ENCODE data around the gene TRERF1. TPM values are rescaled to one million over a fixed set of nuclear protein-coding genes. Genes with fewer than 3 reads are reported as not detected.

The TRERF1 gene
- total RNA-seq, 4 donors from 2014 or later, result 0.47 to 0.87 (median 0.50) TPM

DNA sequence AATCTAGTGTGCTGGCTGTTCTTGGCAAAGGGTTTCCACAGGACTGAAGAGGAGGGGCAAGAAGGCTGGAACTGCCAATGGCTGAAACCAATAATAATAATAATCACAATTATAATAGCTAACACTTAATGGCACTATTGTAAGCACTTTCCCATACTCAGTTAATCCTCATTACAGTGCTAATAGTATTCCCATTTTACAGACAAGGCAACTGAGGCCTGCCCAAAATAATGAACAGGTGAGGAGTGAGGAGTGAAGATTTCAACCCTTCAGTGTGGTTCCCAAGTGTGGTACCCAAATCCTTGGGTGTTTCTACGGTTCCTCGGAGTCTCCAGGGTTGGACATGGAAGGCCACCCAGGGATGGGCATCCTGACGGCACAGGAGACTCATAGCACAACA, 69.9 kb downstream of the TRERF1 start:
- Histone ChIP-seq H3K36me3 (no peaks in the 10 kb centered on the region), H3K27me3 (no peaks in the 10 kb centered on the region), H3K9me3 (no peaks in the 10 kb centered on the region), H3K4me1 (no peaks in the 10 kb centered on the region), H3K27ac (no peak overlapping the region), H3K4me3 (no peak overlapping the region)
- ATAC-seq (no peak), DNase-seq (no peak)
- intact Hi-C loops (cut with DNase I; ENCODE audit: low total_unique reads) (no loop called here), in situ Hi-C loops (cut with MboI; ENCODE audit: low sequenced_read_pairs in 4 of 4) (no loop called here)
- TF ChIP-seq POLR2A (IDR thresholded peaks at IDR 0.05), result no peak
- TF ChIP-seq, protein P1, sequence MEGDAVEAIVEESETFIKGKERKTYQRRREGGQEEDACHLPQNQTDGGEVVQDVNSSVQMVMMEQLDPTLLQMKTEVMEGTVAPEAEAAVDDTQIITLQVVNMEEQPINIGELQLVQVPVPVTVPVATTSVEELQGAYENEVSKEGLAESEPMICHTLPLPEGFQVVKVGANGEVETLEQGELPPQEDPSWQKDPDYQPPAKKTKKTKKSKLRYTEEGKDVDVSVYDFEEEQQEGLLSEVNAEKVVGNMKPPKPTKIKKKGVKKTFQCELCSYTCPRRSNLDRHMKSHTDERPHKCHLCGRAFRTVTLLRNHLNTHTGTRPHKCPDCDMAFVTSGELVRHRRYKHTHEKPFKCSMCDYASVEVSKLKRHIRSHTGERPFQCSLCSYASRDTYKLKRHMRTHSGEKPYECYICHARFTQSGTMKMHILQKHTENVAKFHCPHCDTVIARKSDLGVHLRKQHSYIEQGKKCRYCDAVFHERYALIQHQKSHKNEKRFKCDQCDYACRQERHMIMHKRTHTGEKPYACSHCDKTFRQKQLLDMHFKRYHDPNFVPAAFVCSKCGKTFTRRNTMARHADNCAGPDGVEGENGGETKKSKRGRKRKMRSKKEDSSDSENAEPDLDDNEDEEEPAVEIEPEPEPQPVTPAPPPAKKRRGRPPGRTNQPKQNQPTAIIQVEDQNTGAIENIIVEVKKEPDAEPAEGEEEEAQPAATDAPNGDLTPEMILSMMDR (IDR thresholded peaks at IDR 0.05 in 4 of 5, conservative IDR thresholded peaks at IDR 0.05 in 1 of 5), result no peak

DNA sequence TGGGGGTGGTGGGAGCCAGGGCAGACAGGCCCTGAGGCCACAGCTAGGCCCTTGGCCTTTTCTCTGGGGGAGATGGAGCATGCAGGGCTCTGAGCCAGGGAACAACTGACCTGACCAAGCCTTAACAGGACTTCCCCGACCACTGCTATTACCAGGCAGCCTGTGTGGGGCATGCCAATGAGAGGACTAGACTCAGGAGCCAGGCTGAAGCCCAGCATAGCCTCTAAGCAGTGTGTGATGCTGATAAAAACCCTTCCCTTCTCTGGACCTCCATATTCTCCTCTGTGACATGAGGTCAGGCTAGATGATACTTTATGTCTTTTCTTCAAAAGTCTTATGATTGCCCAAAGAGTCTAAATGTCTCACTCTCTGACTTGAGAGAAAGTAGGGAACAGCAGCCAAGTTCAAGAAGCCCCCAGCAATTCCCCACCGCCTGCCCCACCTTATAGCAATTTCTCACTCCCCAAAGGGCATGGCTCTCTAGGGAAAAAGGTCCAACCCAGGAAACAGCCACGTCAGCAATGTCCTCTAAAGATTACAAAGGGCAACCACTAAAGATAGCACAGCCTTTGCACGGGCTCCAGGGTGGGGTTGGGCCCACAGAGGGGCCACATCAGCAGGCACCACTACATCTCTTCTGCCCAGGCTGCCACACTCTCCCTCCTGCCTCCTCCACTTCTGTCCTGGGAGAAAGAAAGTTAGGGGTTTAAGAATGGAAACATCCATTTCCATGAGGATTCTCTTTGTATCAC, 71.3 kb downstream of the TRERF1 start:
- intact Hi-C loops (cut with DNase I; ENCODE audit: low total_unique reads) (no loop called here), in situ Hi-C loops (cut with MboI; ENCODE audit: low sequenced_read_pairs in 4 of 4) (no loop called here)
- ATAC-seq (no peak), DNase-seq (no peak)
- no peaks in the 10 kb centered on the region for H3K9me3 ChIP-seq
- H3K27ac ChIP-seq, result no peak overlapping the region
- H3K4me1 ChIP-seq, result no peaks in the 10 kb centered on the region
- TF ChIP-seq POLR2A (IDR thresholded peaks at IDR 0.05), result no peak
- TF ChIP-seq, protein P1 (IDR thresholded peaks at IDR 0.05 in 4 of 5, conservative IDR thresholded peaks at IDR 0.05 in 1 of 5), result no peak
- H3K36me3 ChIP-seq, result no peaks in the 10 kb centered on the region
- no peaks in the 10 kb centered on the region for H3K27me3 ChIP-seq
- no peak overlapping the region for H3K4me3 ChIP-seq

DNA sequence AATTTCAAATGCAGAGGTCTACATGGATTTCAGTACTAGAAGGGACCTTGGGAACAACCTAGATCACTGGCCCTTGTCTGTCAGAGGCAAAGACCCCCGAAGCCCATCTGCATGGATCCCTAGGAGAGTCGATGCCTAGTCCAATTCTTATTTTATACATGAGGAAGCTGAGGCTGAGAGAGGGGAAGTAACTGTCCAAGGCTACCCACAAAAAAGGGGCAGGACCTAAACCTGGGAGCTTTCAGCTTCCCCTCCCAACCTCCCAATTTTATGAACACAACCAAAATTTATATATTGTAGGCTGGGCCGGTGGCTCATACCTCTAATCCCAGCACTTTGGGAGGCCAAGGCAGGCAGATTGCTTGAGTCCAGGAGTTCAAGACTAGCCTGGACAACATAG, 73.2 kb downstream of the TRERF1 start:
- Histone ChIP-seq H3K4me3 (no peak overlapping the region), H3K27me3 (no peaks in the 10 kb centered on the region), H3K27ac (no peak overlapping the region), H3K36me3 (no peaks in the 10 kb centered on the region), H3K4me1 (no peaks in the 10 kb centered on the region), H3K9me3 (no peaks in the 10 kb centered on the region)
- intact Hi-C loops (cut with DNase I; ENCODE audit: low total_unique reads) (no loop called here), in situ Hi-C loops (cut with MboI; ENCODE audit: low sequenced_read_pairs in 4 of 4) (no loop called here)
- TF ChIP-seq, protein P1 (IDR thresholded peaks at IDR 0.05 in 4 of 5, conservative IDR thresholded peaks at IDR 0.05 in 1 of 5), result no peak
- TF ChIP-seq POLR2A (IDR thresholded peaks at IDR 0.05), result no peak
- no peak for DNase-seq
- ATAC-seq, result no peak

DNA sequence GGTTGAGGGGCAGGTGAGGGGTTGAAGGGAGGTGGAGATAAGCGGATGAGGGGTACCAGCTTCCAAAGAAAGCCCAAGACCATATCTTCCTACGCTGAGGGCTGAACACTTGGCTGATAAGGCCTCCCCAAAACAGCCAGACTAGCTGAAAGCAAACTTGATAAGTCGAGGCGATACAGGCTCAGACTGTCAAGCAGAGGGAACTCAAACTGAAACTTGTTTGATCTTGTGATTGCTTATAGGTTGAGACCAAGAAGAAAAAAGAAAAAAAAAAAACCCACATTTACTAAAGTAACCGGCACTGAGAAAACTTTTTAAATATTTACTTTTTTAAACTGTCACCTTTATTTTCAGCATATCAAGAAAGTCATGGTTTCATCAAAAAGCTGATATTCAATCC, 73.6 kb downstream of the TRERF1 start:
- Histone ChIP-seq H3K27ac (no peak overlapping the region), H3K9me3 (no peaks in the 10 kb centered on the region), H3K27me3 (no peaks in the 10 kb centered on the region), H3K4me3 (no peak overlapping the region), H3K4me1 (no peaks in the 10 kb centered on the region), H3K36me3 (no peaks in the 10 kb centered on the region)
- DNase-seq (no peak), ATAC-seq (no peak)
- in situ Hi-C loops (cut with MboI; ENCODE audit: low sequenced_read_pairs in 4 of 4), result no loop called here
- intact Hi-C loops (cut with DNase I; ENCODE audit: low total_unique reads), result no loop called here
- TF ChIP-seq, protein P1 (IDR thresholded peaks at IDR 0.05 in 4 of 5, conservative IDR thresholded peaks at IDR 0.05 in 1 of 5), result no peak
- no peak for TF ChIP-seq POLR2A (IDR thresholded peaks at IDR 0.05)

Measured in gastrocnemius medialis (tissue), 4 donors.